GM18909 (cell line): ENCODE data around the gene ANKRD18A.
A peak's percentile ranks its signal among the peaks of the same experiment; 100 is the strongest.
"Not testable (repeated sequence)": the region's sequence is repeated elsewhere in the genome, so short reads cannot be mapped to it uniquely, and the experiment has no call there.

Source experiments
- ATAC-seq: cut with Tn5 transposase; IDR thresholded peaks from one replicate; pipeline ENCODE4 v1.9.1; 2021; ENCODE audit warnings: mild to moderate bottlenecking; ENCODE audit not compliant: unreplicated experiment, poor library complexity

The ANKRD18A gene

DNA sequence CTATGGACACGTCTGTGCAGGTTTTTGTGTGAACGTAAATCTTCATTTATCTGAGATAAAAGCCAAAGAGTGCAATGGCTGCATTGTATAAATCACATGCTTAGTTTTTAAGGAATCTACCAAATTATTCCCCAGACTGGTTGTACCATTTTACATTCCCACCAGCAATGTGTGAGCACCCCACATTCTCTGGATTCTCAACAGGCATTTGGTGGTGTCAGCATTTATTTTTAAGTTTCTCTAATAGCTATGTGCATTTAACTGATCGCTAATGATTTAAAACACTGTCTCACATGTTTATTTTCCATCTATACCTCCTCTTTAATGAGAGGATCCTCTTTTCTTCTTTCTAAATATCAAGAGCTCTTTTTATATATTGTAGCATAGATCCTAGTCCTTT, 13.9 kb upstream of the ANKRD18A start:
- no peak for ATAC-seq

- ATAC-seq = no peak
These were observed 9.1 kb upstream of the ANKRD18A start for GRCh38 chr9:38629511-38629910.

DNA sequence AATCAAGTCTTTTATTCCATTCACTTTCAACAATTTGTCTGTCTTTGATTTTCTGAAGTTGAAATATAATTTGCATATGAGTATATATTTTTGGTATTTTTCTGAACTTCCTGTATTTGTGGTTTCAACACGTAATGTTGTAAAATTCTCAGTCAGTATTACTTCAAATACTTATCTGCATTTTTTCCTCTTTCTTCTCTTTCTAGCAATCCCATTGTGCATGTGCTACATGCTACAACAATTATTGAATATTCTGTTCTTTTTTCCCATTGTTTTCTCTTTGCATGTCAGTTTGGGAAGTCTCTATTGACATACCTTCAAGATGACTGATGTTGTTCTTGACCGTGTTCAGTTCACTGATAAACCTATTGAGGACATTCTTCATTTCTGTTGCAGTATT, 5.6 kb upstream of the ANKRD18A start:
- no peak for ATAC-seq

GRCh38 chr9:38622951-38623350, 2.6 kb upstream of the ANKRD18A start:
- no peak for ATAC-seq

DNA sequence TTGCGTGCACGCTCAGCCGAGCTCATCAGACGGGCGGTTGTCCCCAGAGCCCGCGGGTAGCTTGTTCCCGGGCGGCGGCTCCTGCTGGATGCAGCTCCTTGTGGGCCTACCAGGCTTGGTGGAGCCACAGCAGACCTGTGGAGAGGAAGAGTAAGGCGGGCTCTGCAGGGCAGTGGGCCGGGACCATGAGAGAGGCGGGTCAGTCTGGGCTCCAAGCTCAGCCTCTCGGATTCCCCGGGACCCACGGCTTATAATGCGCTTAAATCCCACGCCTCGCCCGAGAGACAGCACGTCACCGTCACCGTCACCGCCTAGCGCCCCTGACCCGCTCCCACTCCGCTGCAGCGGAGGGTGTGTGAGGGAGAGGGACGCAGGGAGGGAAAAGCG, 1.9 kb upstream of the ANKRD18A start:
- ATAC-seq = no peak

DNA sequence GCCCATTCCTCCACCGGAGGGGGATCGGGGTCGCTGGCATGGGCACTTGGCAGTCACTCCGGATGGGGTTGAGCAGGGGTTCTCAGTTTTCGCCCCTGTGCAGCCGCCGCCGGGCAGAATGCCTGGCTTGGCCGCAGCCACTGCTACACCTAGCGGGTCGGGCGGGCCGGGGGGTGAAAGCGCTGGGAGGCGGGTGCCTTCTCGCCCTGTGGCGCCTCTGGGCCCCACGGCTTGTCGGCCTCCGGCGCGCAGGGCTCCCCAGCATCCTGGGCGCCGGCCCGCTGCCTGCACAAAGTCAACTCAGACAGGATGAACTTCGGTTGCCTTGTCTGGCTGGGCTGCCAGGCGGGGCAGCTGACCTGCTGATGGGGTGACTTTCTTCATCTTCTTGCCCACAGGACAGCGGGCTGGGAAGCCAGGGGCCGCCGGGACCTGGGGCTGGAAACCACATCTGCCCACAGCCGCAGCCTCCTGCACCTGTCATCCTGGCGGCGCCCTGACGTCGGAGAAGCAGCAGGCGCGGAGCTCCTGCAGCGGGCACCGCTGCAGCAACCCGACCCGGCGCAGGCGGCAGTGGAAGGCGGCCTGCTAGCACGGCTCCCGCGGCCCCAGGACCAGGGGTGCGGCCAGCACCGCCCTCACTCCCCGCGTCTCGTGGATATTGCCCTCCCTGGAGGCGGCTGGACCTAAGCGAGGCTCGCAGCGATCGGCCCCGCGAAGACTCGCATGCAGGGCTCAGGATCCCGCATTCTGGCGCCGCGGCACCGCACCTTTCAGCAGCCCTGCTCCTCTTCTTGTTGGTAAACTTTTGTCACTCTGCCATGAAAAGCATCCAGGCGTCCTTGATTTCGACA, 1.3 kb upstream of the ANKRD18A start:
- ATAC-seq = peak; percentile 33

- ATAC-seq = no peak
These were observed 594 bp downstream of the ANKRD18A start for GRCh38 chr9:38619556-38620447.

GRCh38 chr9:38598029-38598745, 22.2 kb downstream of the ANKRD18A start:
- not testable (repeated sequence) for ATAC-seq

- not testable (repeated sequence) for ATAC-seq
These were observed 25.3 kb downstream of the ANKRD18A start for GRCh38 chr9:38595117-38595516.

- ATAC-seq = not testable (repeated sequence)
These were observed 28.9 kb downstream of the ANKRD18A start for GRCh38 chr9:38591346-38592063.

- ATAC-seq = not testable (repeated sequence)
These were observed 36.6 kb downstream of the ANKRD18A start for GRCh38 chr9:38583765-38584164.

DNA sequence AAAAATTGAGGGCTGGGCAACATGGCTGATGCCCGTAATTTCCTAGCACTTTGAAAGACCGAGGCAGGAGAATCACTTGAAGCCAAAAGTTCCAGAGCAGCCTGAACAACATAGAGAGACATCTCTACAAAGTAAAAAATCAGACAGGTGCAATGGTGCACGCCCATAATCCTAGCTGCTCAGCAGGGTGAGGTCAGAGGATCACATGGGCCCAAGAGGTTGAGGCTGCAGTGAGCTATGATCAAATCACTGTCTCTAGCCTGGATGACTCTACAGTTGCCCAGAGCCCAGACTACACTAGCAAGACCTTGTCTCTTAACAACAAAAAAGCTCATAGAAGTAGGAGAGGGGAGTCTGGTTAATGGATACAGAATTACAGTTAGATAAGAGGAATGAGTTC, 40.3 kb downstream of the ANKRD18A start:
- ATAC-seq = not testable (repeated sequence)

- ATAC-seq = not testable (repeated sequence)
These were observed 44.2 kb downstream of the ANKRD18A start for GRCh38 chr9:38576181-38576580.

GRCh38 chr9:38566048-38566447, 54.3 kb downstream of the ANKRD18A start:
- not testable (repeated sequence) for ATAC-seq

DNA sequence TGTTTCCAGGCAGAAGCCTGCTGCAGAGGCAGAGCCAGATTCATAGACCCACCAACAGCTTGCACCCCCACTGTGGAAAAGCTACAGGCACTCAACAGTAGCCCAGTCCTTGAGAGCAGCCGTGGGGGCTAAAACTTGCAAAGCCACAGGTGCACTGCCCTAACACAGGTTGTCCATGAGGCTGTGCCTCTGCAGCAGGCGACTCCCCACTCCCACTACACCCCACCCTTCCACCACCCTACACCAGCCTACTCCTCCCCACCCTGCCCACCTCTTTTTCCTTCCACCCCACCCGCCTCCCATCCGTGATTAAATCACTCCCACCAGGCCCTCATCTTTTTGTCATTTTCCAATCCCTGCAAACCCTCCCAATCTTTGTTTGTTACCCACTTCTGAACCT, 55.2 kb downstream of the ANKRD18A start:
- ATAC-seq = not testable (repeated sequence)

DNA sequence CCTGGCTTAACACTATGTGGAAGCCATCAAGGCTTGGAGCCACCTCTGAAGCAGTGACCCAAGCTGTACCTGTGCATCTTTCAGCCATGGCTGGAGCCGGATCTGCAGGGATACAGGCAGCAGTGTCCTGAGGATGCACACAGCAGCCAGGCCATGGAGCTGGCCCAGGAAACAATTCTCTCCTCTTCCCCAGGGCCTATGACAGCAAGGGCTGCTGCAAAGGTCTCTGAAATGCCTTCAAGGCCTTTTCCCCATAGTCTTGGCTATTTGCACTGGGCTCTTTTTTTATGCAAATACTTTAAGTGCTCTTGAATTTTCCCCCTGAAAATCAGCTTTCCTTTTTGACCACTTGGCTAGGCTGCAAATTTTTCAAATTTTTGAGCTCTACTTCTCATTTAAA, 56.5 kb downstream of the ANKRD18A start:
- not testable (repeated sequence) for ATAC-seq

DNA sequence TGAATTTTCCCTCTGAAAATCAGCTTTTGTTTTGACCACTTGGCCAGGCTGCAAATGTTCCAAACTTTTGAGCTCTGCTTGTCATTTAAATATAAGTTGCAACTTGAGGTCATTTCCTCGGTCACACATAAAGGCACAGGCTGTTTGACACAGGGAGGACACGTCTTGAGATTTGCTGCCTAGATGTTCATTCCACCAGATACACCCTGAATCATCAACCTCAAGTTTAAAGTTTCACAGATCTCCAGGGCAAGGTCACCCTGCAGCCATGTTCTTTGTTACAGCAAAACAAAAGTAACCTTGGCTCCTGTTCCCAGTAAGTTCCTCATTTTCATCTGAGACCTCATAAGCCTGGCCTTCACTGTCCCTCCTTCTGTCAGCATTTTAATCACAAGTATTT, 59.3 kb downstream of the ANKRD18A start:
- not testable (repeated sequence) for ATAC-seq

GRCh38 chr9:38559172-38559571, 61.2 kb downstream of the ANKRD18A start:
- not testable (repeated sequence) for ATAC-seq

GRCh38 chr9:38557746-38558145, 62.6 kb downstream of the ANKRD18A start:
- not testable (repeated sequence) for ATAC-seq

DNA sequence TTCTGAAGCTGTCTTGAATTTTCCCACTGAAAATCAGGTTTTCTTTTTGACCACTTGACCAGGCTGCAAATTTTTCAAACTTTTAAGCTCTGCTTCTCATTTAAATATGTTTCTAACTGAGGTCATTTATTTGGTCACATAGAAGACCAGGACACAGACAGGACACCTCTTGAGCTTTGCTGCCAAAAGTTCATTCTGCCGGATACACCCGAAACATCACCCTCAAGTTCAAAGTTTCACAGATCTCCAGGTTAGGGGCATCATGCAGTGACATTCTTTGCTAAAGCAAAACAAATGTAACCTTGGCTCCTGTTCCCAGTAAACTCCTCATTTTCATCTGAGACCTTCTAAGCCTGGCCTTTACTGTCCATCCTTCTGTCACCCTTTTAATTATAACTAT, 65.4 kb downstream of the ANKRD18A start:
- not testable (repeated sequence) for ATAC-seq
